ENCODE measurements around the gene SLC2A10.

- TF ChIP-seq CTCF (IDR thresholded peaks at IDR 0.05) (no peak), POLR2AphosphoS5 (IDR thresholded peaks at IDR 0.05) (no peak), POLR2A (IDR thresholded peaks at IDR 0.05) (no peak), EP300 (IDR thresholded peaks at IDR 0.05) (no peak)
These were observed 884 bp downstream of the SLC2A10 start for GRCh38 chr20:46710153-46710913.
